VCaP (cell line): ENCODE measurements around the gene RAET1L.
A peak's percentile ranks its signal among the peaks of the same experiment; 100 is the strongest.
"Not testable (repeated sequence)": the region's sequence is repeated elsewhere in the genome, so short reads cannot be mapped to it uniquely, and the experiment has no call there.

Experiments used
- H3K27ac ChIP-seq: fragments of 450-650 bp; 2 replicates; pipeline ENCODE4 v1.5.1; 2017
- CTCF ChIP-seq: fragments of 450-650 bp; conservative IDR thresholded peaks from 2 replicates; pipeline ENCODE4 v1.5.1; 2017; ENCODE audit warnings: mild to moderate bottlenecking, moderate library complexity

Gene RAET1L, protein sequence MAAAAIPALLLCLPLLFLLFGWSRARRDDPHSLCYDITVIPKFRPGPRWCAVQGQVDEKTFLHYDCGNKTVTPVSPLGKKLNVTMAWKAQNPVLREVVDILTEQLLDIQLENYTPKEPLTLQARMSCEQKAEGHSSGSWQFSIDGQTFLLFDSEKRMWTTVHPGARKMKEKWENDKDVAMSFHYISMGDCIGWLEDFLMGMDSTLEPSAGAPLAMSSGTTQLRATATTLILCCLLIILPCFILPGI

GRCh38 chr6:150025201-150025917 is at the start of gene RAET1L:
TSS of gene RAET1L (minus strand) at chr6:150025532. CDS start at chr6:150025471, 61 bp downstream.
- peak within 1 kb of the TSS; percentile 27 for H3K27ac ChIP-seq
- no peak for TF ChIP-seq CTCF

DNA sequence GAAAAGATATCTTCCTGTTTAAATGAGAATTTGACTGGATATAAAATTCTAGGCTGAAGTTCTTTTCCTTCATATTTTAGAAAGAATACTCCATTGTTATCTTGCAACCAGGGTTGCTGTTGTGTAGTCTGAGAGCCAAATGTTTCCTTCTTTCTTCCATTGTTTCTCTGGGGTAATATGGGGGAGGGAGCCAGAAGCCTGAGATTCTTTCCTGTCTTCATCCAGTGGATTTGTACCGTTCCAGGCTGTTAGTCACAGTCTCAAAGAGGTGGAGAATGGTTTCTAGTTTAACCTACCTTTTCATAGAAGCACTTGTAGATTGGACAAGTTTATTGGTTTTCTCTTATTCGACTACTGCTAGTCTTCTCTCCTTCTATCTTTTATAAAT is 49.7 kb upstream of the RAET1L start:
- H3K27ac ChIP-seq, result no peak overlapping the region
- TF ChIP-seq CTCF, result no peak

DNA sequence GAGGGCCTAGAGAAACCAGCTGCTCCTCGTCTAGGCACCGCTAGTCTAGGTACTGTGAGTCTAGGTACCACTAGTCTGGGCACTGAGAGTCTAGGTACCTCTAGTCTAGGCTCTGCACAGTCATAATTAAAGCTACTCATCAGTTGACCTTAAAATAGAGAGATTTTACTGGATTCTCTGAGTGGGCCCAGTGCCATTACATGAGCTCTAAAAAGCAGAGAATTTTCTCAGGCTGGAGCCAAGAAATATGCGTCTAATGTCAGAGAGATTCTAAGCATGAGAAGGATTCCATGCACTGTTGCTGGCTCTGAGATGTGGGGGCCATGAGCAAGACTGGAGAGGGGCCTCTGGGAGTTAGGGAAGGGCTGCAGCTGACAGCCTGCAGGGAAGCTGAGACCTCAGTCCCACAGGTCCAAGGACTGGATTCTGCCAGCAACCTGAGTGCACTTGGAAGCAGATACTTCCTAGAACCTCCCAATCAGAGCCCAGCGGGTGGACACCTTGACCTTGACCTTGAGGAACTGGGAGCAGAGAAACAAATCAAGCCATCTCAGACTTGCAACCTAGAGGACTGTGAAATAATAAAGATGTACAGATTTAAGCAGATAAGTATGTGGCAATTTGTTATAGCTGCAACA is 49.2 kb upstream of the RAET1L start:
- H3K27ac ChIP-seq, result not testable (repeated sequence)

- no peak overlapping the region for H3K27ac ChIP-seq
- TF ChIP-seq CTCF, result no peak
Observed at GRCh38 chr6:150072201-150072600, 46.9 kb upstream of the RAET1L start.

- H3K27ac ChIP-seq, result no peak overlapping the region
- no peak for TF ChIP-seq CTCF
Observed at GRCh38 chr6:150070236-150070818, 45.0 kb upstream of the RAET1L start.

DNA sequence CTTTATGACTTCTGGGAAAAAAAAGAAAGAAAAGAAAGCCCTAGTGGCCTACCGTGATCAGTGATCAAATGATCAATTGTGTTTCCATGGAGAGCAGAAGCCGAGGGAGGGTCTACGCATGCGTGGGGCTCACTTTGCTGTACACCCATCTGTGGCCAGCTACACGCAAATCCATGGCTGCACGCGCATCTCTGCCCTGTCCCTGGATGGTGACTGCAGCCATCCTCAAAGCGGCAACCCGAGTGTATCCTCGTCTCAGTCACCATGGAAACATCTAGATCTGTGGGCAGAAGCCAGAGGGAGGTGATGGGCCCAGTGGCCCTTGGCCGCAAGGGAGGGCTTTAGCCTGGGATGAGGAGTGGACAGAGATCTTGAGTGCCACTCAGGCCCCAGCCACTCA is 44.4 kb upstream of the RAET1L start:
- no peak for TF ChIP-seq CTCF
- peak overlapping the region; percentile 64; the same call in 1 of the 2 replicates for H3K27ac ChIP-seq

DNA sequence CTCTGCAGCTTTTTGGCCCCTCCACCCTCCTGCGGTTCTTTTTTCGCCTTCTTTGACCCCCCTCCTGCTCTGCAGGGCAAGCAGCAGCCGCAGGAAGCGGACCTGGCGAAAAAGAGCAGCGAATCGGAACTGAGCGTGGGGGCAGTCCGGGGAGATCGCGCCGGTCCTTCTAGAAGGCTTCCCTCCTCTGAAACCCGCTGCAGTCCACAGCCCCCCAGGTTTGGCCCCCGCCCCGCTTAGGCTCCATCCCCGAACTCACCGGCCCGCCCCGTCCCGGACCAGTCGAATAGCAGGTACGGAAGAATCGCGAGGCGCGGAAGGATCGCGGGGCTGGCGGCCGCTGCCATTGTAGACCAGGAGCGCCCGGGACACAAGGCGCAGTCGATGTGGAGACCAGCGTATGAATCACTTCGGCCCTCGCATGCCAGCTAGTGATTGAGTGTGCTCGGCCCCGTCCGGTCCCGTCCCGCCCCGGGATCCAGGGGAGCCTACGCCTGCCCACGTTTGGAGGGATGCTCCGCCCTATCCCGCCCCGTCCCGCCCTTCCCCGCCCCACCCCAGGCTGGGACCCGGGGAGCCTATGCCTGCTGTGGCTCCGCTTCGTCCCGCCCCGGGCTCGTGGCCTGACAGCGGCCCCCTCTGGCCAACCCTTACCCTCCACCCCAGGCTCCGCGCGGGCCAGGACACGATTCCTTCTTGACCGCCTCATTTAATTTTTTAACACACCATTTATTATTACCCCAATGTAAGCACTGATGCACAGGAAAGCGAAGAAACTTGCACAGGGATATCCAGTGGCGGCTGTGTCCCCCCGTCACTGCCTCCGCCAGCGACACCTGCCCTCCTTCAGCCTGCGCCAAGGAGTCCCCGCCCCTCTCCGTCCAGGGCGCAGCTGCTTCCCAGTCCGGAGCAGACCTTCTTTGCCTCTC is 43.7 kb upstream of the RAET1L start, which contains the start of gene ULBP3:
Gene ULBP3 (minus strand): TSS at position 402 of the 929 bp plus-strand sequence. CDS start 55 bp downstream, at position 347.
- TF ChIP-seq CTCF, result peak; percentile 80
- peak within 1 kb of the TSS; percentile 64 for H3K27ac ChIP-seq
